HG02885 (cell line): ENCODE results near the gene CUTC.
"Not testable (repeated sequence)": the region's sequence is repeated elsewhere in the genome, so short reads cannot be mapped to it uniquely, and the experiment has no call there.

ENCODE experiments used
- ATAC-seq: cut with Tn5 transposase; IDR thresholded peaks from one replicate; pipeline ENCODE4 v1.9.1; 2021; ENCODE audit warnings: mild to moderate bottlenecking; ENCODE audit not compliant: unreplicated experiment, poor library complexity

CUTC gene

DNA sequence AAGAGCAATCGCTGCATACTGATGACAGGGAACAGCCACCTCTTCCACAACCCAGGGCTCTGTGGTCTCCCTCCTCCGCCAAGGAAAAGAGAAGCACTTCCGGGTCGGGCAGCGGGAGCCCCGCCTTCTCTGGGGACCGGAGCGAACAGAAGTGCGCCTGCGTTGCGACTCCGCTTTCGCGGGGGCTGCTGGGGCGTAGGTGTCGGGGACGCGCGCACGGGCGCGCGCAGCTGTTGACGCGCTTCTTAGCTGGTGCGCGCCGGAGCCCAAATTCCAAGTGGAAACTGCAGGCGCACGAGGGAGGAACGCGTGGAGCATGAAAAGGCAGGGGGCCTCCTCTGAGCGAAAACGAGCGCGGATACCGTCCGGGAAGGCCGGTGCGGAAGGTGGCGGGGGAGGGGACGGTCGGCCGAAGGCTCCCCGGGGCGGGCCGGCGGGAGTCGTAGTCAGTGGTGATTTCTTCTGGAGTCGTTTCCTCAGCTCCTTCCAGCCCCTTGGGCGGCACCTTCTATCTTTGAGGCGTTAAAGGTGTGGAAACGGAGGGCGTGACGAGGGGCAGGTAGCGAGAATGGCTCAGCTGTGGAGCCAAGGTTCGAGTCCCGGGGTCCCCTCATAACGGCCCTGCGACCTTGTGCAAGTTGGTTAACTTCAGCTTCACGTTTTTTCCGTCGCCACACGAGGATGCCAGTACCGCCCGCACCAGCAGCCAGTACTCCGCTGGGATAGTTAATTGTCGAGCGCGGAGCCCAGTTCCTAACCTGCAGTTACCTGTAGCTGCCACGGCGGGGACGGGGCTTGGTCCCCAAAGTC is at the start of gene CUTC, which contains the start of gene COX15:
Gene CUTC (plus strand): TSS at position 202 of the 810 bp plus-strand sequence. CDS start 115 bp downstream, at position 317.
Gene COX15 (minus strand): TSS at position 95 of the 810 bp plus-strand sequence. CDS start 78 bp downstream, at position 17.
- ATAC-seq, result peak; percentile 91

DNA sequence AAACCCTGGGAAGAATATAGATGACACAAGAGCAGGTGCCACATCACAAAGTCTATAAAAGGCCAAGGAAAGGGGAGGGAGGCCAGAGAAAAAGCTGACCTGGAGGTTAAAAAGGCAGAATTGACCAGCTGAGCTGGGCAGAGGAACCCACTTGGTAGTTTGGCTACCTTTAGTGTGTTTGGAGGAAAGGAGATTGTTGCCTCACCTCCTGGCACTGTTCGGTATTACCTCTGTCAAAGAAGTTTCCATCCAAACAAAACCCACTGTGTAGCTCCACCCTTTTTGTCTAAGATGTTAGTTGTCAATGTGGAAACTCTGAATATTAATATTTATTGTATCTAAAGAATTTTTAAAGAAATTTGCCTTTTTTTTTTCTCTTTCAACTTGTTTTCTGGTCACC is 49.3 kb upstream of the CUTC start:
- ATAC-seq, result no peak

DNA sequence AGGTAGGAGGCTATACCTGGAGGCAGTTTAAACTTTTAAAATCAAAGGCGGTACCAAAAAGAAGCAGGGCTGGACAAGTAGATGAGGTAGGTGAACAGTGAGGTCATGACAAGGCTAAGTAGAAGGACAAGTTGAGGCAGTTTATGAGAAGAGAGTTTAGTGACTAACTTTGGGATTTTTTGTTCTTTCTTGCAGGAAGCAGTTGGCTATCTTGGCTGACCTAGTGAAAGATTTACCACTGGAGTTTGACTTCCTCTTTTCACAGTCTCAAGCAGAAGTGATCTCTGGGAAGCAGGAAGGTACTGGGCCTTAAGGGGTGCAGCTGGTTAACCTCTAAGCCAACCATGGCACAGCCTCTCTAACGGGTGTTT is 46.5 kb upstream of the CUTC start:
- ATAC-seq, result peak; percentile 62

GRCh38 chr10:99689461-99689860 is 42.6 kb upstream of the CUTC start:
- ATAC-seq, result no peak

DNA sequence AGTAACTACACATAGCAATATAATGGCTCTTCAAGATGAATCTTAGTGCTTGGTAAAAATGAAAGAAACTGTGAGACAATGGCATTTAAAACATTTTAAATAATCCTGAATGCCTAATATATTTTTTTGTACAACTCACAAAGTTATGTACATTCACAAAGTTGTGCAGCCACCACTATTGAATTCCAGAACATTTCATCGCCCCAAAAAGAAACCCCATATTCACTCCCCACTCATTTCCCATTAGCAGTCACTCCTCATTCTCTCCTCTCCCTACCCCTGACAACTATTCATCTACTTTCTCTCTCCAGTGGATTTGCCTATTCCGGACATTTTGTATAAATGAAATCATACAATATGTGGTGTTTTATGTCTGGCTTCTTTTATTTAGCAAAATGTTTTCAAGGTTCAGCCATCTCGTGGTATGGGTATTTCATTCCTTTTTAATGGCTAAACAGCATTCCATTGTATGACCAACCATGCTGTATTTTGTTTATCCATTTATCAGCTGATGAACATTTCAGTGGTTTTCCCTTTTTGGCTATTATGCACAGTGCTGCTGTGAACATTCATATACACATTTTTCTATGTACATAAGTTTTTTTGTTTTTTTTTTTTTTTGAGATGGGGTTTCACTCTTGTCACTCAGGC is 38.0 kb upstream of the CUTC start:
- ATAC-seq, result no peak

GRCh38 chr10:99695761-99696160 is 36.3 kb upstream of the CUTC start:
- ATAC-seq, result no peak

DNA sequence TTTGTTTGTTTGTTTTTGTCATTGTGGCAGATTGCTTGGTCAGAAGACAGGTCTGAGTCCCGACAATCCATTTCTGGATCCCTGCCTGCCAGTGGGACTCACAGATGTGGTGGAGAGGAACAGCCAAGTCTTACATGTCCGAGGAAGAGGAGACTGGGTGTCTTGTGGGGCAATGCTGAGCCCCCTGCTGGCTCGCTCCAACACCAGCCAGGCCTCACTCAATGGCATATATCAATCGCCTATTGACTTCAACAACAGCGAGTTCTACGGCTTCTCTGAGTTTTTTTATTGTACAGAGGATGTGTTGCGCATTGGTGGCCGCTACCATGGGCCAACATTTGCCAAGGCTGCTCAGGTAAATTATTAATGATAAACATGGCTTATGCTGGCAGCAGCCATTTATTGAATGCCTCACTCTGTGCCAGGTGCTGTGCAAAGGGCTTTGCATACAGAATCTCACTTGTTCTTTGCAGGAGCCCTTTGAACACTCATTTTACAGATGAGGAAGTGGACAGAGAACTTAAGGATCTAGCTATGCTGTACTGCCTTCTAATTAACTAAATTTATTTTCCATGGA is 33.4 kb upstream of the CUTC start:
- ATAC-seq, result no peak

DNA sequence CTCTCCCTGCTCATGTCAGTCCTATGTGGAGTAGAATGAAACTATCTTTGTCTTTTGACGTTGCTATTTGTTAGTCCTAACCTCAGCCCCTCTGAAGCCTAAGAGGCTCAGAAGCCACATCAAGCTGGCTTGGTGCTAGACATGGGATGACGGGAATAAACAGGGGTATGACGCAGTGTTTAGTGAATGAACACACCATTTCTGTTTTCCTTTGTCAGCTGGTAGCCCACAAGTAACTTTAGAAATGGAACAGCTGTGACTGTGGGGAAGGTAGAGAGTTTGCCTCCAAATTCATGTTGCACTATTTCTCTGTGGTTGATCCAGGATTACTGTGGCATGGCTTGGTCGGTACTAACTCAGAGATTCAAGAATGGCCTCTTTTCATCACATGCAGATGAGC is 31.4 kb upstream of the CUTC start:
- no peak for ATAC-seq

- ATAC-seq, result no peak
Measured at GRCh38 chr10:99708428-99709012, 23.5 kb upstream of the CUTC start.

- peak; percentile 75 for ATAC-seq
Measured at GRCh38 chr10:99709480-99710229, 22.4 kb upstream of the CUTC start.

- peak; percentile 52 for ATAC-seq
Measured at GRCh38 chr10:99711129-99711719, 20.8 kb upstream of the CUTC start.

- ATAC-seq, result no peak
Measured at GRCh38 chr10:99714446-99714845, 17.6 kb upstream of the CUTC start.

GRCh38 chr10:99720387-99720786 is 11.6 kb upstream of the CUTC start:
- ATAC-seq, result no peak

DNA sequence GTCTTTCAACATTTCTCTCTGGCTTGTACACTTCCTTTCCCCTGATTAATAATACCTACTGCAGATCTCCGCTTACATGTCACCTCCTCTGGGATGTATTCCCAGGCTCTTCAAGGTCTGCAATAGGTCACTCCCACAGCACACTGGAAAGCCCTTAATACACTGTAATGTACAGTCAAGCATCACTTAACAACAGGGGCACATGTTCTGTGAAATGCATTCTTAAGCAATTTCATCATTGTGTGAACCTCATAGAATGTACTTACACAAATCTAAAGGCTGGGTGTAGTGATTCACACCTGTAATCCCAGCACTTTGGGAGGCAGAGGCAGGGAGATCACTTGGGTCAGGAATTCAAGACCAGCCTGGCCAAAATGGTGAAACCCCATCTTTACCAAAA is 2.0 kb upstream of the CUTC start:
- no peak for ATAC-seq

DNA sequence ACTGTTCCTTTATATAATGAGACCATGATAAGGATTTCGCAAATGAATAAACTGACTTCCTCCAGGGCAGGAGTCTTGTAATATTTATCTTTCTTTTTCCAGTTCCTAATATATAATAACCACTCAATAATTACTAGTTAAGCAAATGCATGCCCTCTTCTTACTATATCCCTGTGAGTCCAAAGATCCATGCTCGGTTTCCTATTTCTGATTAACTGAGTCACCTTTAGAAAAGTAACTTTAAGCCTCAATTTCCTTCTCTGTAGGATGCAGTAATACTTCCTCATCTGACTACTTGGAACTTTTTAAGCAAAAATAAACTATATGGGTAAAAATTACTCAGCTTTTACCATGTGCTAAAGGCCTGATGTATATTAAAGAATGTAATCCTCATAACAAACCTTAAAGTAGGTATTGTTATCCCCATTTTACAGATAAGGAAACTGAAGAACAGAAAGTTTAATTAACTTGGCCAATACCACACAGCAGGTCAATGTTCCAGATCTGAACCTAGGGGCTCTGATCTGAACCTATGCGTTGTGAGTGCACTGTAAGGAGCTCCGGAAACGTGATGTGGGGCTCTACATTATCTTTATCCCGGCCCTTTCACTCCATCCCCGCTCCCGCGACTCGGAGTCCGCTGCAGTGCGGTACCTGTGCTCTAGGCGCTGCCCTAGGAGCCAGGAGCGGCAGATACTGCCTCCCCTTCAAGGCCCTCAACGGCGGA is 565 bp upstream of the CUTC start:
- ATAC-seq, result peak; percentile 43

DNA sequence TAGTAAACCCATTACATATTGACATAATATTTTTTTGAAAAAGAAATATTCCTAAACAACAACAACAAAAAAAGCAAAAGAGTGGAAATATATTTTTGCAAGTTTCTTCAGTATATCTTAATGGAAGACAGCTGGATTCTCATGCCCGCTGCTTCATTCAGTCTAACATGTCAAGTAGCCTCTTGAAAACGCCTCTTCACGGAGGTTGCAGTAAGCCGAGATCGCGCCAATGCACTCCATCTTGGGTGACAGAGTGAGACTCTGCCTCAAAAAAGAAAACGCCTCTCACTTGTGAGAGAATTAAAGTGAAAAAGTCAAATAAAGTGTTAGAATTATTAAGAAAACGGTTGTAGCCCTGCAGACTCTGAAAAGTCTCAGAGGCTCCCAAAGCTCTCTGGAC is 1.3 kb downstream of the CUTC start:
- no peak for ATAC-seq

- ATAC-seq, result not testable (repeated sequence)
Measured at GRCh38 chr10:99734111-99734510, 2.1 kb downstream of the CUTC start.

GRCh38 chr10:99740260-99740659 is 8.2 kb downstream of the CUTC start:
- ATAC-seq, result no peak

- no peak for ATAC-seq
Measured at GRCh38 chr10:99740933-99741559, 9.0 kb downstream of the CUTC start.
